Smooth muscle cell (in vitro differentiated cells): ENCODE measurements around the gene CENPQ. TPM values are rescaled to one million over a fixed set of nuclear protein-coding genes. Genes with fewer than 3 reads are reported as not detected.
"Not testable (repeated sequence)": the region's sequence is repeated elsewhere in the genome, so short reads cannot be mapped to it uniquely, and the experiment has no call there.

Source experiments
- DNase-seq: peaks from one replicate; lab custom pipeline; 2025; ENCODE audit not compliant: unreplicated experiment; lab: John Stamatoyannopoulos, UW
- H2AFZ ChIP-seq: fragments of 200-600 bp; sonication (generic); 2 replicates; pipeline ENCODE4 v1.6.0; 2016; ENCODE audit warnings: antibody characterized with exemption, low read depth, mild to moderate bottlenecking
- H3F3A ChIP-seq: fragments of 200-600 bp; sonication (generic); 2 replicates; pipeline ENCODE4 v1.6.0; 2017; ENCODE audit warnings: antibody characterized with exemption, low read depth
- H3K27ac ChIP-seq: fragments of 200-600 bp; sonication (generic); 2 replicates; pipeline ENCODE4 v1.5.1; 2016; ENCODE audit warnings: low read depth, mild to moderate bottlenecking
- H3K27me3 ChIP-seq: fragments of 200-600 bp; sonication (generic); 2 replicates; pipeline ENCODE4 v1.6.1; 2016; ENCODE audit warnings: low read depth, mild to moderate bottlenecking
- H3K36me3 ChIP-seq: fragments of 200-600 bp; sonication (generic); 2 replicates; pipeline ENCODE4 v1.5.1; 2016; ENCODE audit warnings: low read depth
- H3K4me1 ChIP-seq: fragments of 200-600 bp; sonication (generic); 2 replicates; pipeline ENCODE4 v1.5.1; 2016; ENCODE audit warnings: low read depth
- H3K4me2 ChIP-seq: fragments of 200-600 bp; sonication (generic); 2 replicates; pipeline ENCODE4 v1.6.0; 2016; ENCODE audit warnings: mild to moderate bottlenecking
- H3K4me3 ChIP-seq: fragments of 200-600 bp; sonication (generic); 2 replicates; pipeline ENCODE4 v1.5.1; 2016; ENCODE audit warnings: mild to moderate bottlenecking
- H3K79me2 ChIP-seq: fragments of 200-600 bp; sonication (generic); 2 replicates; pipeline ENCODE4 v1.6.0; 2016; ENCODE audit warnings: low read depth, mild to moderate bottlenecking
- H3K9ac ChIP-seq: fragments of 200-600 bp; sonication (generic); 2 replicates; pipeline ENCODE4 v1.6.0; 2016; ENCODE audit warnings: low read depth
- H3K9me3 ChIP-seq: fragments of 200-600 bp; sonication (generic); replicated peaks from 2 replicates; pipeline ENCODE4 v1.5.1; 2016; ENCODE audit warnings: low read depth
- H4K20me1 ChIP-seq: fragments of 200-600 bp; sonication (generic); 2 replicates; pipeline ENCODE4 v1.6.0; 2016; ENCODE audit warnings: low read depth
- CTCF ChIP-seq: fragments of 200-600 bp; sonication (generic); IDR thresholded peaks from 2 replicates; pipeline ENCODE4 v1.5.1; 2017; ENCODE audit warnings: borderline replicate concordance, mild to moderate bottlenecking, antibody characterized with exemption; ENCODE audit not compliant: insufficient read depth, poor library complexity, severe bottlenecking
- WGBS: methylation state at CpG from one replicate; pipeline ENCODE4 v1.1.7; 2016; ENCODE audit warnings: low lambda C conversion rate; 5-methylcytosine and 5-hydroxymethylcytosine counted together
- polyA plus RNA-seq: library from polyadenylated mRNA; unstranded; fragments of >200 nt; fragmentation: Nextera tagmentation; extraction: Ambion mirVana; gene quantifications from 2 replicates; pipeline ENCODE4 v1.2.1, GENCODE V29; 2016
- total RNA-seq: library from RNA; depleted of rRNA; stranded (reverse); fragments of >200 nt; gene quantifications from 2 replicates; pipeline ENCODE4 v1.2.3, GENCODE V29; 2014

CENPQ gene
- total and polyA plus RNA-seq, 2 experiments from 2014 or later, result 9.2 to 15.1 TPM

GRCh38 chr6:49468042-49468441 is 4.9 kb downstream of the CENPQ start:
- Histone ChIP-seq H3K27me3 (no peaks in the 10 kb centered on the region), H3K9me3 (no peaks in the 10 kb centered on the region), H4K20me1 (no peaks in the 10 kb centered on the region), H3K79me2 (peaks cover 27% of the 10 kb centered on the region), H3K4me3 (no peak overlapping the region), H3K36me3 (peaks cover 3% of the 10 kb centered on the region), H2AFZ (no peak overlapping the region), H3K27ac (no peak overlapping the region), H3K4me2 (no peak overlapping the region), H3F3A (no peaks in the 10 kb centered on the region), H3K4me1 (no peaks in the 10 kb centered on the region), H3K9ac (no peak overlapping the region)
- no peak for DNase-seq
- 95% methylated on average over 9 of the region's 9 CpGs for WGBS
- TF ChIP-seq CTCF, result no peak

- H3K27ac ChIP-seq, H2AFZ ChIP-seq: not testable (repeated sequence)
- WGBS, result 96% methylated on average over 2 of the region's 2 CpGs
Observed at GRCh38 chr6:49476564-49476963, 13.4 kb downstream of the CENPQ start.

GRCh38 chr6:49479308-49479970 is 16.3 kb downstream of the CENPQ start:
- WGBS, result 82% methylated on average over 3 of the region's 3 CpGs
- H3K79me2 ChIP-seq, result no peaks in the 10 kb centered on the region

More at GRCh38 chr6:49476564-49476963, 13.4 kb downstream of the CENPQ start:
- not testable (repeated sequence) for H4K20me1 ChIP-seq, DNase-seq, H3K9ac ChIP-seq, H3K4me2 ChIP-seq, H3K36me3 ChIP-seq, H3K4me1 ChIP-seq, H3F3A ChIP-seq, H3K4me3 ChIP-seq, H3K27me3 ChIP-seq, H3K9me3 ChIP-seq, H3K79me2 ChIP-seq

GRCh38 chr6:49481846-49482245 is 18.7 kb downstream of the CENPQ start:
- not testable (repeated sequence) for H2AFZ ChIP-seq, H3K4me1 ChIP-seq, DNase-seq, H3K27me3 ChIP-seq, H3K4me3 ChIP-seq, H3K27ac ChIP-seq, H3K4me2 ChIP-seq, H3K79me2 ChIP-seq, H3K9ac ChIP-seq, H4K20me1 ChIP-seq, H3F3A ChIP-seq, H3K9me3 ChIP-seq, H3K36me3 ChIP-seq
- over 99% methylated on average over 8 of the region's 22 CpGs for WGBS

More at GRCh38 chr6:49479308-49479970, 16.3 kb downstream of the CENPQ start:
- Histone ChIP-seq H3K36me3 (no peaks in the 10 kb centered on the region), H2AFZ (no peak overlapping the region), H3K4me1 (no peaks in the 10 kb centered on the region), H4K20me1 (no peaks in the 10 kb centered on the region), H3K4me3 (no peak overlapping the region), H3K27me3 (no peaks in the 10 kb centered on the region), H3K4me2 (no peak overlapping the region), H3K9ac (no peak overlapping the region), H3K9me3 (no peaks in the 10 kb centered on the region), H3K27ac (no peak overlapping the region), H3F3A (no peaks in the 10 kb centered on the region)
- DNase-seq, result no peak
- TF ChIP-seq CTCF, result no peak

GRCh38 chr6:49483380-49483779 is 20.2 kb downstream of the CENPQ start:
- H3K9ac ChIP-seq, H3K36me3 ChIP-seq, H3K79me2 ChIP-seq, H3F3A ChIP-seq, H4K20me1 ChIP-seq, H2AFZ ChIP-seq, H3K4me3 ChIP-seq, H3K27me3 ChIP-seq, H3K9me3 ChIP-seq, DNase-seq, H3K4me1 ChIP-seq, H3K27ac ChIP-seq, H3K4me2 ChIP-seq: not testable (repeated sequence)
- 94% methylated on average over 10 of the region's 14 CpGs for WGBS
